Neural cell (in vitro differentiated cells): ENCODE measurements around the gene NTMT1. TPM values are rescaled to one million over a fixed set of nuclear protein-coding genes. Genes with fewer than 3 reads are reported as not detected.

ENCODE experiments used
- H2AFZ ChIP-seq: fragments of 200-600, 300-800 bp; sonication (generic), shearing (Covaris generic); 2 replicates; pipeline ENCODE4 v1.6.0; 2014; ENCODE audit warnings: low read depth, mild to moderate bottlenecking, antibody characterized with exemption, low read length, moderate library complexity
- H3F3A ChIP-seq: fragments of 200-600 bp; shearing (Covaris generic); 2 replicates; pipeline ENCODE4 v1.6.1; 2016; ENCODE audit warnings: mild to moderate bottlenecking, moderate library complexity, mixed read lengths, antibody characterized with exemption, low read length; ENCODE audit not compliant: insufficient read depth, poor library complexity, severe bottlenecking
- H3K27ac ChIP-seq: fragments of 200-600, 300-800 bp; sonication (generic), shearing (Covaris generic); 2 replicates; pipeline ENCODE4 v1.5.1; 2014; ENCODE audit warnings: mild to moderate bottlenecking, low read length, moderate library complexity
- H3K27me3 ChIP-seq: fragments of 300-800, 200-600 bp; sonication (generic), shearing (Covaris generic); 2 replicates; pipeline ENCODE4 v1.6.0; 2014; ENCODE audit warnings: mild to moderate bottlenecking, low read depth, low read length, moderate library complexity; ENCODE audit not compliant: insufficient read depth
- H3K36me3 ChIP-seq: fragments of 300-800, 200-600 bp; sonication (generic), shearing (Covaris generic); 2 replicates; pipeline ENCODE4 v1.5.1; 2014; ENCODE audit warnings: mild to moderate bottlenecking, antibody characterized with exemption, low read length, moderate library complexity; ENCODE audit not compliant: insufficient read depth
- H3K4me2 ChIP-seq: fragments of 300-800, 200-600 bp; sonication (generic), shearing (Covaris generic); 2 replicates; pipeline ENCODE4 v1.6.0; 2014; ENCODE audit warnings: mild to moderate bottlenecking, low read length
- H3K4me3 ChIP-seq: fragments of 300-800, 200-600 bp; sonication (generic), shearing (Covaris generic); 2 replicates; pipeline ENCODE4 v1.5.1; 2014; ENCODE audit warnings: mild to moderate bottlenecking, low read length, moderate library complexity
- H3K79me2 ChIP-seq: fragments of 200-600 bp; shearing (Covaris generic); replicated peaks from 2 replicates; pipeline ENCODE4 v1.6.0; 2014; ENCODE audit warnings: mild to moderate bottlenecking, low read length, moderate library complexity; ENCODE audit not compliant: insufficient read depth
- H3K9ac ChIP-seq: fragments of 300-800, 200-600 bp; sonication (generic), shearing (Covaris generic); 2 replicates; pipeline ENCODE4 v1.6.1; 2016; ENCODE audit warnings: mild to moderate bottlenecking, low read length, mixed read lengths
- H3K9me2 ChIP-seq: fragments of 200-600 bp; shearing (Covaris generic); 2 replicates; pipeline ENCODE4 v1.6.1; 2016; ENCODE audit warnings: mild to moderate bottlenecking, low read length, mixed read lengths; ENCODE audit not compliant: insufficient read depth
- H3K9me3 ChIP-seq: fragments of 200-600, 300-800 bp; sonication (generic), shearing (Covaris generic); 2 replicates; pipeline ENCODE4 v1.6.1; 2016; ENCODE audit warnings: mild to moderate bottlenecking, mixed run types, low read length, moderate library complexity, mixed read lengths
- H4K20me1 ChIP-seq: fragments of 200-600 bp; shearing (Covaris generic); 2 replicates; pipeline ENCODE4 v1.6.1; 2016; ENCODE audit warnings: mild to moderate bottlenecking, mixed run types; ENCODE audit not compliant: insufficient read depth
- EP300 ChIP-seq: fragments of 450-650 bp; conservative IDR thresholded peaks from 2 replicates; pipeline ENCODE4 v1.6.1; 2014; ENCODE audit warnings: antibody characterized with exemption, mild to moderate bottlenecking, moderate library complexity; ENCODE audit not compliant: poor library complexity, severe bottlenecking
- EZH2 ChIP-seq: fragments of 200-600, 300-800 bp; shearing (Covaris generic), sonication (generic); IDR thresholded peaks from 2 replicates; pipeline ENCODE4 v1.6.1; 2014; ENCODE audit warnings: antibody characterized with exemption, low read length, borderline replicate concordance, mild to moderate bottlenecking; ENCODE audit not compliant: insufficient read depth, poor library complexity, severe bottlenecking
- POLR2AphosphoS5 ChIP-seq: IDR thresholded peaks from 2 replicates; pipeline ENCODE4 v1.6.1; 2012
- RAD21 ChIP-seq: fragments of 450-650 bp; conservative IDR thresholded peaks from 2 replicates; pipeline ENCODE4 v1.6.1; 2014; ENCODE audit warnings: antibody characterized with exemption, mild to moderate bottlenecking, moderate library complexity
- SMC3 ChIP-seq: fragments of 450-650 bp; conservative IDR thresholded peaks from 2 replicates; pipeline ENCODE4 v1.6.1; 2014; ENCODE audit warnings: antibody characterized with exemption, mild to moderate bottlenecking, moderate library complexity; ENCODE audit not compliant: poor library complexity
- TAF1 ChIP-seq: IDR thresholded peaks from 2 replicates; pipeline ENCODE4 v1.6.1; 2012; ENCODE audit warnings: low read depth
- polyA plus RNA-seq: library from polyadenylated mRNA; depleted of rRNA; stranded (reverse); fragments of >200 nt; gene quantifications from 2 replicates; pipeline ENCODE4 v1.2.3, GENCODE V29; 2014
- TF ChIP-seq, protein P1 (sequence below): fragments of 450-650 bp; IDR thresholded peaks from 2 replicates; pipeline ENCODE4 v1.5.1; 2014; ENCODE audit warnings: antibody characterized with exemption, mild to moderate bottlenecking, moderate library complexity; ENCODE audit not compliant: poor library complexity, severe bottlenecking
- TF ChIP-seq, protein P2 (sequence below): IDR thresholded peaks from 2 replicates; pipeline ENCODE4 v1.6.1; 2012; ENCODE audit warnings: borderline replicate concordance

Gene NTMT1
- polyA plus RNA-seq, 1 donor from 2014 or later = 35.9 TPM

GRCh38 chr9:129650680-129651235, 24.8 kb downstream of the NTMT1 start:
- Histone ChIP-seq H3K4me3 (no peak overlapping the region), H3K27me3 (no peaks in the 10 kb centered on the region), H3F3A (no peaks in the 10 kb centered on the region), H3K79me2 (no peaks in the 10 kb centered on the region), H3K9me2 (no peaks in the 10 kb centered on the region), H3K9me3 (no peaks in the 10 kb centered on the region), H3K4me2 (no peak overlapping the region), H3K27ac (no peak overlapping the region), H4K20me1 (no peaks in the 10 kb centered on the region), H3K9ac (no peak overlapping the region), H3K36me3 (no peaks in the 10 kb centered on the region), H2AFZ (no peak overlapping the region)
- TF ChIP-seq EZH2 = no peak
- no peak for TF ChIP-seq RAD21
- TF ChIP-seq, protein P1, sequence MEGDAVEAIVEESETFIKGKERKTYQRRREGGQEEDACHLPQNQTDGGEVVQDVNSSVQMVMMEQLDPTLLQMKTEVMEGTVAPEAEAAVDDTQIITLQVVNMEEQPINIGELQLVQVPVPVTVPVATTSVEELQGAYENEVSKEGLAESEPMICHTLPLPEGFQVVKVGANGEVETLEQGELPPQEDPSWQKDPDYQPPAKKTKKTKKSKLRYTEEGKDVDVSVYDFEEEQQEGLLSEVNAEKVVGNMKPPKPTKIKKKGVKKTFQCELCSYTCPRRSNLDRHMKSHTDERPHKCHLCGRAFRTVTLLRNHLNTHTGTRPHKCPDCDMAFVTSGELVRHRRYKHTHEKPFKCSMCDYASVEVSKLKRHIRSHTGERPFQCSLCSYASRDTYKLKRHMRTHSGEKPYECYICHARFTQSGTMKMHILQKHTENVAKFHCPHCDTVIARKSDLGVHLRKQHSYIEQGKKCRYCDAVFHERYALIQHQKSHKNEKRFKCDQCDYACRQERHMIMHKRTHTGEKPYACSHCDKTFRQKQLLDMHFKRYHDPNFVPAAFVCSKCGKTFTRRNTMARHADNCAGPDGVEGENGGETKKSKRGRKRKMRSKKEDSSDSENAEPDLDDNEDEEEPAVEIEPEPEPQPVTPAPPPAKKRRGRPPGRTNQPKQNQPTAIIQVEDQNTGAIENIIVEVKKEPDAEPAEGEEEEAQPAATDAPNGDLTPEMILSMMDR = no peak
- no peak for TF ChIP-seq SMC3
- TF ChIP-seq POLR2AphosphoS5 = no peak

GRCh38 chr9:129653823-129654553, 28.0 kb downstream of the NTMT1 start:
- Histone ChIP-seq H3K4me2 (no peak overlapping the region), H3K4me3 (no peak overlapping the region), H3K9ac (no peak overlapping the region), H3K9me3 (no peaks in the 10 kb centered on the region), H3K27ac (no peak overlapping the region), H2AFZ (no peak overlapping the region), H4K20me1 (no peaks in the 10 kb centered on the region), H3K27me3 (no peaks in the 10 kb centered on the region), H3K36me3 (no peaks in the 10 kb centered on the region), H3K79me2 (no peaks in the 10 kb centered on the region), H3K9me2 (no peaks in the 10 kb centered on the region), H3F3A (no peaks in the 10 kb centered on the region)
- TF ChIP-seq SMC3 (no peak), POLR2AphosphoS5 (no peak), EP300 (no peak), EZH2 (no peak), TAF1 (no peak)
- TF ChIP-seq, protein P2, sequence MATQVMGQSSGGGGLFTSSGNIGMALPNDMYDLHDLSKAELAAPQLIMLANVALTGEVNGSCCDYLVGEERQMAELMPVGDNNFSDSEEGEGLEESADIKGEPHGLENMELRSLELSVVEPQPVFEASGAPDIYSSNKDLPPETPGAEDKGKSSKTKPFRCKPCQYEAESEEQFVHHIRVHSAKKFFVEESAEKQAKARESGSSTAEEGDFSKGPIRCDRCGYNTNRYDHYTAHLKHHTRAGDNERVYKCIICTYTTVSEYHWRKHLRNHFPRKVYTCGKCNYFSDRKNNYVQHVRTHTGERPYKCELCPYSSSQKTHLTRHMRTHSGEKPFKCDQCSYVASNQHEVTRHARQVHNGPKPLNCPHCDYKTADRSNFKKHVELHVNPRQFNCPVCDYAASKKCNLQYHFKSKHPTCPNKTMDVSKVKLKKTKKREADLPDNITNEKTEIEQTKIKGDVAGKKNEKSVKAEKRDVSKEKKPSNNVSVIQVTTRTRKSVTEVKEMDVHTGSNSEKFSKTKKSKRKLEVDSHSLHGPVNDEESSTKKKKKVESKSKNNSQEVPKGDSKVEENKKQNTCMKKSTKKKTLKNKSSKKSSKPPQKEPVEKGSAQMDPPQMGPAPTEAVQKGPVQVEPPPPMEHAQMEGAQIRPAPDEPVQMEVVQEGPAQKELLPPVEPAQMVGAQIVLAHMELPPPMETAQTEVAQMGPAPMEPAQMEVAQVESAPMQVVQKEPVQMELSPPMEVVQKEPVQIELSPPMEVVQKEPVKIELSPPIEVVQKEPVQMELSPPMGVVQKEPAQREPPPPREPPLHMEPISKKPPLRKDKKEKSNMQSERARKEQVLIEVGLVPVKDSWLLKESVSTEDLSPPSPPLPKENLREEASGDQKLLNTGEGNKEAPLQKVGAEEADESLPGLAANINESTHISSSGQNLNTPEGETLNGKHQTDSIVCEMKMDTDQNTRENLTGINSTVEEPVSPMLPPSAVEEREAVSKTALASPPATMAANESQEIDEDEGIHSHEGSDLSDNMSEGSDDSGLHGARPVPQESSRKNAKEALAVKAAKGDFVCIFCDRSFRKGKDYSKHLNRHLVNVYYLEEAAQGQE = no peak
- TF ChIP-seq, protein P1 = no peak
